ENCODE data around the gene THRB.

DNA sequence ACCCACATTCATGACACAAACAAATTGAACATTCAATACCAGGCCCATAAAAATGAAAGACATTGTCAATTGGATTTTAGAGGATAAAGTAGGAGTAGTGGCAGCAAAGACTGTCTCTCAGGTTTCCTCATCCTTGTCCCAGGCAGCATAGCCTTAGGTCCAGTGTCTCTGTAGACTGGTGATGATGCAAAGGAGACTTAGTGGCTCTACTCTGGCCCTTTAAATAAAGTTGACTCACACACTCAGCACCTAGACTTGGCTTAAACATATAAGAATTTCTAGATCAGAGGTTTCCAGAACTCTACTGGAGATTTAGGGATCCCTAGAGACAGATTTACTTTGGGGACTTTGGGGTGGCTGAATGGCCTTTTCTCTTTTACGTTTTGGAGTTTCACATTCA lies 382.9 kb downstream of the THRB start:
- TF ChIP-seq, protein P1, sequence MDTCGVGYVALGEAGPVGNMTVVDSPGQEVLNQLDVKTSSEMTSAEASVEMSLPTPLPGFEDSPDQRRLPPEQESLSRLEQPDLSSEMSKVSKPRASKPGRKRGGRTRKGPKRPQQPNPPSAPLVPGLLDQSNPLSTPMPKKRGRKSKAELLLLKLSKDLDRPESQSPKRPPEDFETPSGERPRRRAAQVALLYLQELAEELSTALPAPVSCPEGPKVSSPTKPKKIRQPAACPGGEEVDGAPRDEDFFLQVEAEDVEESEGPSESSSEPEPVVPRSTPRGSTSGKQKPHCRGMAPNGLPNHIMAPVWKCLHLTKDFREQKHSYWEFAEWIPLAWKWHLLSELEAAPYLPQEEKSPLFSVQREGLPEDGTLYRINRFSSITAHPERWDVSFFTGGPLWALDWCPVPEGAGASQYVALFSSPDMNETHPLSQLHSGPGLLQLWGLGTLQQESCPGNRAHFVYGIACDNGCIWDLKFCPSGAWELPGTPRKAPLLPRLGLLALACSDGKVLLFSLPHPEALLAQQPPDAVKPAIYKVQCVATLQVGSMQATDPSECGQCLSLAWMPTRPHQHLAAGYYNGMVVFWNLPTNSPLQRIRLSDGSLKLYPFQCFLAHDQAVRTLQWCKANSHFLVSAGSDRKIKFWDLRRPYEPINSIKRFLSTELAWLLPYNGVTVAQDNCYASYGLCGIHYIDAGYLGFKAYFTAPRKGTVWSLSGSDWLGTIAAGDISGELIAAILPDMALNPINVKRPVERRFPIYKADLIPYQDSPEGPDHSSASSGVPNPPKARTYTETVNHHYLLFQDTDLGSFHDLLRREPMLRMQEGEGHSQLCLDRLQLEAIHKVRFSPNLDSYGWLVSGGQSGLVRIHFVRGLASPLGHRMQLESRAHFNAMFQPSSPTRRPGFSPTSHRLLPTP (IDR thresholded peaks at IDR 0.05; ENCODE audit: borderline replicate concordance, extremely low read depth, insufficient read length), result no peak
- TF ChIP-seq ZNF76 (CRISPR knock-in tag; IDR thresholded peaks at IDR 0.05; ENCODE audit: borderline replicate concordance) (no peak), CTCF (IDR thresholded peaks at IDR 0.05 in 2 of 3, conservative IDR thresholded peaks at IDR 0.05 in 1 of 3; ENCODE audit: insufficient read depth in 2 of 3, low read depth in 1 of 3, low read length in 3 of 3) (no peak), SREBF1 (IDR thresholded peaks at IDR 0.05; ENCODE audit: borderline replicate concordance, low read depth, low read length) (no peak)

All from K562 (cell line).